Activated CD4-positive, alpha-beta T cell treated with anti-CD3 and anti-CD28 coated beads, Interleukin-2, amount 50 U/mL, for 1 hour (primary cell): ENCODE measurements around the gene AKT2.

ENCODE experiments used
- DNase-seq: peaks from one replicate; pipeline ENCODE4 v3.0.0-alpha.2; 2020

The AKT2 gene

GRCh38 chr19:40249201-40249600 lies 35.9 kb downstream of the AKT2 start:
- DNase-seq = no peak

DNA sequence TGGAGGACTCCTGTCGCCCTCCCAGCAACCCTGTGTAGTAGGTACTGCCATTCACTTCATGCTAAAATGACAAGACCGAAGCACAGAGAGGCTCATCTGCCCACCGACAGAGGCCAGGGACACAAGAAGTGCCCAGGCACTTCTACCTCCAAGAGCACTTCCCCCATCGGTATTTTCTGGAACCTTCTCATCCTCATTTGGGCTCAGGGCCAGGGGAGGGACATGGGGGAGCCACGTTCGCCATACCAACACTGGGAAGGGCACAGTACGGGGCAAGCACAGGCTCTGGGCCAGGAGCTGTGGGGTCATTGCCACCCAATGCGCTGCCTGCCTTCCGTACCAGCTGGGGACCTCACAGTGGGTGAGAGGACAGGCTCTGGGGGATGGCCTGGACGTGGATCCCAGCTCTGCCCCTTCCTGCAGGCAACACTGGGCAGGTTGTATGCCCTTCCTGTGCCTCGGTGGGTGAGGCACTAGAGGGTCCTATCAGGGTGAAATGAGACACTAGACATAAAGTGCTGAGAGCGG lies 37.3 kb downstream of the AKT2 start:
- DNase-seq = no peak

DNA sequence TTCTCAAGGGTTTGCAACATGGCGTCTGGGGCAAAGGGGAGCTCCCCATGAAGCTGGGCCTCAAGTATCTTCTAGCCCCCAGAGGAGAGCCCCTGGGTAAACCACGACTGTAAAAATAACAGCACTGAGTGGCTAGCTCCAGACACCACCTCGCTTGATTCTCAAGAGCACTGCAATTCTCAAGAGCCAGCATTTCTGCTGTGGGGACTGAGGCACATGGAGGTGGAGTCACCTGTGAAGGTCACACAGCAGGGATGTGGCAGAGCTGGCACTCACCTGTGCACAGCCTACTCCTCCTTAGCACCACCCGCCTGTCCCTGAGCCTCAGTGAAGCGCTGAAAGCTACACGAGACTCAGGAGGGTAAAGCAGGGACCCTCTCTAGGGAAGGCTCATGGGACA lies 38.0 kb downstream of the AKT2 start:
- no peak for DNase-seq

- no peak for DNase-seq
These were observed 38.7 kb downstream of the AKT2 start for GRCh38 chr19:40246292-40247073.

GRCh38 chr19:40245506-40246128 lies 39.5 kb downstream of the AKT2 start:
- DNase-seq = no peak

DNA sequence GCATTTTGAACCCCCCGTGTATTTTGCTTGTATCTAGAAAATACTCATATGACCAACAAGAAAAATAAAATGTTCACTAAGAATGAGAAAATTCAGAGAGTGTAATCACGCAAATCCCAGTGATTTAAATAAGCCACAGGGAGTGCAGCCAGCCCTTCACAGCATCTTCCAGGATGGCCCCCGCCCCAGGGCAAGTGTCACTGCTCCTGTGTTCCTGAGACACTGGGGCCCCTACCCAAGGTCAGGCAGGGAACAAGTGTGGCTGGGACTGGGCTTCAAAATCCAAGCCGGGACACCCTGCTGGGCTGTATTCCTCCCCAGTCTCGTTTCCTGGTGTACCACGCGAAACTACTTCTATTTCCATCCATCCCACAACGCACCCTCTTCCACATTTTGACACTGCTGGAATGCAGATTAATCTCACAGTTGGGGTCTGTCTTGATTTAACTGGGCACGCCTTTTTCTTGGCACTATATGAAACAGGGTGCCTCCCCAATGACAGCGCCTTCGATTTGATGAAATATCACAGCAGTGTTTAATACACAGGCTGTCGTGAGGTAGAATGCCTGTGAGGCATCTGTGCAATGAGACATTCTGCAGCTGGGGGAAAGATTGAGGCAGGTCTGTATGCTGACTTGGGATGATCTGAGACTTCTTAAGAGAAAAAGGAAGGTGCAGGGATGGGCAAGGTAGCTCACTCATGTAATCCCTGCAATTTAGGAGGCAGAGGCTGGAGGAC lies 40.4 kb downstream of the AKT2 start:
- no peak for DNase-seq

GRCh38 chr19:40243181-40243580 lies 42.0 kb downstream of the AKT2 start:
- no peak for DNase-seq

- no peak for DNase-seq
These were observed 42.7 kb downstream of the AKT2 start for GRCh38 chr19:40242480-40242879.

- no peak for DNase-seq
These were observed 43.2 kb downstream of the AKT2 start for GRCh38 chr19:40241809-40242384.

GRCh38 chr19:40241125-40241808 lies 43.9 kb downstream of the AKT2 start:
- no peak for DNase-seq

- DNase-seq = no peak
These were observed 44.8 kb downstream of the AKT2 start for GRCh38 chr19:40240332-40240731.

GRCh38 chr19:40239415-40240226 lies 45.5 kb downstream of the AKT2 start:
- no peak for DNase-seq

DNA sequence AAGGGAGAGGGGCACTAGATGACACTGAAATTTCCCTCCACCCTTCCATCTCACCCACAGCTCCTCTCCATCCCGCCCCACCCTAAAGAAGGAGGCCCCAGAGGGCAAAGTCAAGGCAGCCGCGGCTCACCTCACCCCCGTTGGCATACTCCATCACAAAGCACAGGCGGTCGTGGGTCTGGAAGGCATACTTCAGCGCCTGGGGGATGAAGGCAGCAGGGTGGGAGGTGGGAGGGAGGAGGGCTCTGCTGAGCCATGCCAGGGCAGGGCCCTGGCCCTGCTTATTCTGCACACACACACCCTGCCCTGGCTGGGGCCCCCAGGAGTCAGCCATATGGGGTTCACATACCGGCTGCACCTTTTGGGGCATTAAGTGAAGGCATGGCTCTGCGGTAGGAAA lies 46.4 kb downstream of the AKT2 start:
- no peak for DNase-seq

DNA sequence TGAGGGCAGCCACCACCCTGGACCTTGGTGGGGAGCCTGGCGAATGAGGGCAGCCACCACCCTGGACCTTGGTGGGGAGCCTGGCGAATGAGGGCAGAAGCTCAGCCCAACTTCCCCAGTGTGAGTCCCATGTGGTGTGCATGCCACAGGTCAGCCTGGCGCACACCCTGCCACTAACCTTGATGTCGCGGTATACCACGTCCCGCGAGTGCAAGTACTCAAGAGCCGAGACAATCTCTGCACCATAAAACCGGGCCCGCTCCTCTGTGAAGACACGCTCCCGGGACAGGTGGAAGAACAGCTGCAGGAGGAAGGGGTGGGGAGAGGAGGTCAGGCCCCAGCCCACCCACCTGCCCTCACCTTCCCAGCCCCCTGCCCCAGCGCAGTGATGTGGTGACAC lies 47.4 kb downstream of the AKT2 start:
- no peak for DNase-seq

- DNase-seq = no peak
These were observed 48.8 kb downstream of the AKT2 start for GRCh38 chr19:40236366-40236765.

DNA sequence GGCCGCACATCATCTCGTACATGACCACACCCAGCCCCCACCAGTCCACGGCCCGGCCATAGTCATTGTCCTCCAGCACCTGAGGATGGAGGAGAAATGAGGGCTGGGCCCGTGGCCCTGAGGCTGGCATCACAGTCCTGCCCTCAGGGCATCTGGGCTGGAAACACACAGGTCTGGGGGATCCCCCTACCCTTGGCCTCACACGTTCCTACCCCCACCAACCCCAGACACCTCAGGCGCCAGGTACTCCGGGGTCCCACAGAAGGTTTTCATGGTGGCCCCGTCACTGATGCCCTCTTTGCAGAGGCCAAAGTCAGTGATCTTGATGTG lies 49.2 kb downstream of the AKT2 start:
- no peak for DNase-seq

- no peak for DNase-seq
These were observed 49.7 kb downstream of the AKT2 start for GRCh38 chr19:40235238-40236025.

DNA sequence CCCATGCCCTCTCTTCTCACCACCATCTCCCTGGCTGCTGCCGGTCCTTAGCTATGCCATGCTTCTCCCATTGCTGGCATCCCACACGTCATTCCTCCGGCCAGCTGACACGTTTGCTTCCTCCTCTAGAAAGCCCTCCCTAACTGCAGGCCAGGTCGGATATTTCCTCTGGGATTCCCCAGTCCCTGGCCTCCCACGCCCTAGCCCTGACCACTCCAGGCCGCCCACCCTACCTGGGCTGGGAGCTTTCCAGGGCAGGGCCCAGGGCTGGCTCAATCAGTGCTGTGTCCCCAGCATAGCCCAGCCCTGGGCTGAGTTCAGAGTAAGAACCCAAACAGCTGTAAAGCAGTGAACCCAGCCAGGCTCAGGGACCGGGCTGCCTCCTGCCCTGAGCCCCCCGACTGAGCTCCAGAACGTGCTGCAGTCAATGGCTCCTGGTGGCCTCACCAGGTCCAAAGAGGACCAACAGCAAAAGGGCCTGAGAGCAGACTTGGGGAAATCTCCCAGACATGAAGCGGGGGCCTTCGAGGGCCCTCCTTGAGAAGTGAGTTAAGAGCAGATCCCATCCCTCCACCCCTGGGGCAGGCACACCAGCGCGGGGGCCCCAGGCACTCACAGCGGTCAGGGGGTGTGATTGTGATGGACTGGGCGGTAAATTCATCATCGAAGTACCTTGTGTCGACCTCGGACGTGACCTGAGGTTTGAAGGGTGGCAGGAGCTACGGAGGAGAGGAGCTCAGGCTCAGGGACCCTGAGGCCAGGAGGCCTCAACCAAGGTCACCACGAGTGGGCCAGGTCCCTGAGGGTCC lies 50.5 kb downstream of the AKT2 start:
- DNase-seq = no peak

DNA sequence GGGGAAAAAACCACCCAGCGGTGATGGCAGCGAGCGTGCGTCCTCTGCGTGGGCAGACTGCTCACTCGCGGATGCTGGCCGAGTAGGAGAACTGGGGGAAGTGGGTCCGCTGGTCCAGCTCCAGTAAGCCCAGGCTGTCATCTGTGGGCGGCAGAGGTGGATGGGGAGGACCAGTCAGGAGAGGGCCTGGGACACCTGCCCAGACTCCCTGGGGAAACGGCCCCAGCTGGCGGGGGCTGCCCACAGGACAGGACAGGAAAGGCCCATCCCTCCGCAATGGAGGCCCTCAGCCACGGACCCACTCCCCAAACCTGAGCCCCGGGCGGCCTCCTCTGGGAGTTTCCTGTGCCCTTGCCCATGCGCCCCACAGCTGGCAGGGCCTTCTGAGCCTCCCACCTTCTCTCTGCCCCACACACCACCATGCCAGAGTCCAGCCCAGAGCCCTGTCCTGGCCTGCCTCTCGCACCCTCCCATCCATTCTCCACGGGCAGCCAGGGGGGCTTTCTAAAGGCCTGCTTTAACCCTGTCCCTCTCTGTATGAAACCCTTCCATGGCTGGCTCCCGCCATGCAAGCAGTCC lies 51.2 kb downstream of the AKT2 start:
- DNase-seq = no peak
